ENCODE measurements around the gene GOLT1A.

The GOLT1A gene

GRCh38 chr1:204166219-204166618 is 47.6 kb downstream of the GOLT1A start, which contains the start of gene REN:
REN (minus strand) TSS chr1:204166337; CDS start chr1:204166293, 44 bp downstream.
- Histone ChIP-seq H3F3A (ENCODE audit: low read depth) (no peaks in the 10 kb centered on the region), H3K27me3 (ENCODE audit: insufficient read depth, low read length, poor library complexity, severe bottlenecking) (no peaks in the 10 kb centered on the region), H3K4me2 (ENCODE audit: low read depth, low read length, poor library complexity, severe bottlenecking) (no peak within 1 kb of the TSS), H3K4me3 (ENCODE audit: low read length, poor library complexity, severe bottlenecking) (no peak within 1 kb of the TSS), H3K9ac (ENCODE audit: low read depth, low read length, poor library complexity, severe bottlenecking) (no peak within 1 kb of the TSS), H3K9me3 (ENCODE audit: insufficient read depth, low read depth, low read length) (peaks cover 13% of the 10 kb centered on the region; the same call in 1 of the 2 replicates), H3K79me2 (ENCODE audit: insufficient read depth, low read length) (no peaks in the 10 kb centered on the region), H3K36me3 (ENCODE audit: insufficient read depth, low read length) (no peaks in the 10 kb centered on the region), H4K20me1 (ENCODE audit: insufficient read depth, low read length, poor library complexity, severe bottlenecking) (no peaks in the 10 kb centered on the region), H3K9me2 (replicated peaks; ENCODE audit: low read depth, low read length) (no peaks in the 10 kb centered on the region), H2AFZ (ENCODE audit: low read length) (no peak within 1 kb of the TSS), H3K4me1 (ENCODE audit: insufficient read depth, low read length, poor library complexity, severe bottlenecking) (no peaks in the 10 kb centered on the region)
- TF ChIP-seq EZH2phosphoT487 (IDR thresholded peaks at IDR 0.05; ENCODE audit: borderline replicate concordance) (no peak), CTCF (conservative IDR thresholded peaks at IDR 0.05; ENCODE audit: low read length) (no peak)

- TF ChIP-seq EZH2phosphoT487 (IDR thresholded peaks at IDR 0.05; ENCODE audit: borderline replicate concordance) (no peak), CTCF (conservative IDR thresholded peaks at IDR 0.05; ENCODE audit: low read length) (peak; percentile 99)
- Histone ChIP-seq H3K79me2 (ENCODE audit: insufficient read depth, low read length) (no peaks in the 10 kb centered on the region), H3K9me3 (ENCODE audit: insufficient read depth, low read depth, low read length) (no peaks in the 10 kb centered on the region), H3K36me3 (ENCODE audit: insufficient read depth, low read length) (no peaks in the 10 kb centered on the region), H3K9me2 (replicated peaks; ENCODE audit: low read depth, low read length) (no peaks in the 10 kb centered on the region), H4K20me1 (ENCODE audit: insufficient read depth, low read length, poor library complexity, severe bottlenecking) (no peaks in the 10 kb centered on the region), H3K9ac (ENCODE audit: low read depth, low read length, poor library complexity, severe bottlenecking) (no peak overlapping the region), H2AFZ (ENCODE audit: low read length) (no peak overlapping the region), H3K27me3 (ENCODE audit: insufficient read depth, low read length, poor library complexity, severe bottlenecking) (no peaks in the 10 kb centered on the region), H3K4me1 (ENCODE audit: insufficient read depth, low read length, poor library complexity, severe bottlenecking) (no peaks in the 10 kb centered on the region), H3K4me2 (ENCODE audit: low read depth, low read length, poor library complexity, severe bottlenecking) (no peak overlapping the region), H3F3A (ENCODE audit: low read depth) (no peaks in the 10 kb centered on the region), H3K4me3 (ENCODE audit: low read length, poor library complexity, severe bottlenecking) (no peak overlapping the region)
Measured at GRCh38 chr1:204162494-204163074, 51.2 kb downstream of the GOLT1A start.

- Histone ChIP-seq H3K9me2 (replicated peaks; ENCODE audit: low read depth, low read length) (no peaks in the 10 kb centered on the region), H3K9ac (ENCODE audit: low read depth, low read length, poor library complexity, severe bottlenecking) (no peak overlapping the region), H2AFZ (ENCODE audit: low read length) (no peak overlapping the region), H4K20me1 (ENCODE audit: insufficient read depth, low read length, poor library complexity, severe bottlenecking) (no peaks in the 10 kb centered on the region), H3K4me3 (ENCODE audit: low read length, poor library complexity, severe bottlenecking) (no peak overlapping the region), H3K4me2 (ENCODE audit: low read depth, low read length, poor library complexity, severe bottlenecking) (no peak overlapping the region), H3K9me3 (ENCODE audit: insufficient read depth, low read depth, low read length) (no peaks in the 10 kb centered on the region), H3K4me1 (ENCODE audit: insufficient read depth, low read length, poor library complexity, severe bottlenecking) (no peaks in the 10 kb centered on the region), H3K36me3 (ENCODE audit: insufficient read depth, low read length) (no peaks in the 10 kb centered on the region), H3F3A (ENCODE audit: low read depth) (no peaks in the 10 kb centered on the region), H3K27me3 (ENCODE audit: insufficient read depth, low read length, poor library complexity, severe bottlenecking) (no peaks in the 10 kb centered on the region), H3K79me2 (ENCODE audit: insufficient read depth, low read length) (no peaks in the 10 kb centered on the region)
- TF ChIP-seq CTCF (conservative IDR thresholded peaks at IDR 0.05; ENCODE audit: low read length) (no peak), EZH2phosphoT487 (IDR thresholded peaks at IDR 0.05; ENCODE audit: borderline replicate concordance) (no peak)
Measured at GRCh38 chr1:204161609-204162493, 51.9 kb downstream of the GOLT1A start.
